Muscle of leg (tissue), 11 donors: ENCODE results near the gene TMEM138. TPM values are rescaled to one million over a fixed set of nuclear protein-coding genes. Genes with fewer than 3 reads are reported as not detected.
A peak's percentile ranks its signal among the peaks of the same experiment; 100 is the strongest.

ENCODE experiments used
- DNase-seq: peaks from one replicate; pipeline ENCODE4 v3.0.0; 2013
- H3K27ac ChIP-seq: one replicate; pipeline ENCODE4 v1.5.1; 2013; ENCODE audit warnings: mild to moderate bottlenecking, low read length, control low read depth
- H3K27me3 ChIP-seq: one replicate; pipeline ENCODE4 v1.6.1; 2013; ENCODE audit warnings: low read length; ENCODE audit not compliant: control insufficient read depth, insufficient read depth
- H3K36me3 ChIP-seq: one replicate; pipeline ENCODE4 v1.6.1; 2013; ENCODE audit warnings: low read length; ENCODE audit not compliant: control insufficient read depth, insufficient read depth
- H3K4me1 ChIP-seq: one replicate; pipeline ENCODE4 v1.6.1; 2013; ENCODE audit warnings: low read length; ENCODE audit not compliant: control insufficient read depth, insufficient read depth
- H3K4me3 ChIP-seq: one replicate; pipeline ENCODE4 v1.5.1; 2013; ENCODE audit warnings: low read length, control low read depth
- H3K9me3 ChIP-seq: replicated peaks from 2 replicates; pipeline ENCODE4 v1.6.1; 2013; ENCODE audit warnings: low read depth, low read length; ENCODE audit not compliant: control insufficient read depth
- WGBS: methylation state at CpG from one replicate; pipeline ENCODE4 v1.1.5; 2013; ENCODE audit warnings: missing lambda C conversion rate; ENCODE audit not compliant: insufficient coverage; 5-methylcytosine and 5-hydroxymethylcytosine counted together
- polyA plus RNA-seq, 8 donors: library from polyadenylated mRNA; unstranded; fragments of 120-200 nt; gene quantifications; one replicate each; pipeline versions ENCODE4 v1.2.1 to v1.2.3, GENCODE V29; 2013; ENCODE audit warnings: inconsistent platforms in 1 of 8, low replicate concordance in 1 of 8; ENCODE audit not compliant: insufficient read length in 8 of 8, insufficient read depth in 1 of 8
- total RNA-seq: library from RNA; stranded (reverse); fragments of 120-200 nt; gene quantifications from one replicate; pipeline ENCODE4 v1.2.4, GENCODE V29; 2013

The TMEM138 gene
- total and polyA plus RNA-seq, 9 donors: 14.4 to 25.1 (median 20.0) TPM

DNA sequence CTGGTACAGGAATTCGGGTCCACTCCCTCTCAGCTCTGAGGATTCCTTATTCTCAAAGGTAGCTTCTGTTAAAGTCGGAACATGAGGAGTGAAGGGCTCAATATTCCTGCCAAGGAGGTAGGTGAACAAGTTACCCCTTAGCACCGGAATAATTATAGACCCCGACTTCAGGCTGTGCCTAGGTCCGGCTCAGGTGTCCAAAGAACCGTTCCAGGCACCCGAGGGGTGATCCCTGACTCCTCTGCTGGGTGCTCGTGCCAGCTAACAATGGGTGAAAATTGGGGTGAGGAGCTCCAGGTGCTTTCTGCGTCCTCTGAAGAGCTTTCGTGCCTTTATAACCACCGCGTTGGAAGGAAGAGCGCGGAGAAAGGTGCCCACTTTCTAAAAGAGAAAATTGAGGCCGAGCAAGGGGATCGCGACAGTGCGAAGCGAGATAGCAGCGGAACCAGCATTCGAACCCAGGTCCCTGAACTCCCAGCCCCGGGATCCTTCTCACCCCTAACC lies 885 bp upstream of the TMEM138 start:
- Histone ChIP-seq H3K27me3 (no peaks in the 10 kb centered on the region), H3K4me3 (peak overlapping the region; percentile 61), H3K36me3 (peaks cover 28% of the 10 kb centered on the region), H3K4me1 (peaks cover 19% of the 10 kb centered on the region), H3K9me3 (no peaks in the 10 kb centered on the region), H3K27ac (peak overlapping the region; percentile 99)
- WGBS: 0% methylated on average over 16 of the region's 22 CpGs
- no peak for DNase-seq

- peaks cover 41% of the 10 kb centered on the region for H3K36me3 ChIP-seq
- no peaks in the 10 kb centered on the region for H3K9me3 ChIP-seq
- no peaks in the 10 kb centered on the region for H3K27me3 ChIP-seq
- DNase-seq: peak; percentile 32
- H3K4me1 ChIP-seq: peaks cover 19% of the 10 kb centered on the region
- H3K4me3 ChIP-seq: peak overlapping the region; percentile 61
- WGBS: 0% methylated on average over 9 of the region's 12 CpGs
- H3K27ac ChIP-seq: peak overlapping the region; percentile 99
These were observed 335 bp downstream of the TMEM138 start for GRCh38 chr11:61362542-61362875.

DNA sequence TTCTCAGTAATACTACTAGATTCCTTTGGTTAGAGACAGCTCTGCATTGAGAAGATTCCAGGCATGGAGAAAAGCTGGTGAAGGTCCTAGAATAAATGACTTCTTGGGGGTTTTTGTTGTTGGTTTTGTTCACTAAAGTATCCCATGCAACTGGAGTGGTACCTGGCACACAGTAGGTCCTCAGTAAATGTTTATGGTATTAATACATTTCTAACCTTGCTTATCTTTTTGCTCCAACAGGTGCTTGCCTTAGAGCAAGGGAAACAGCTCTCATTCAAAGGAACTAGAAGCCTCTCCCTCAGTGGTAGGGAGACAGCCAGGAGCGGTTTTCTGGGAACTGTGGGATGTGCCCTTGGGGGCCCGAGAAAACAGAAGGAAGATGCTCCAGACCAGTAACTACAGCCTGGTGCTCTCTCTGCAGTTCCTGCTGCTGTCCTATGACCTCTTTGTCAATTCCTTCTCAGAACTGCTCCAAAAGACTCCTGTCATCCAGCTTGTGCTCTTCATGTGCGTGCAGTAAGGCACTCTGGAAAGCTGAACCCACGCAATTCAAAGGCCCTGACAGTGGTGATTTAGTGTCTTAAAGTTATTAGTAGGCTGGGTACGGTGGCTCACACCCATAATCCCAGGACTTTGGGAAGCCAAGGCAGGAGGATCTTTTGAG lies 2.0 kb downstream of the TMEM138 start:
- no peak for DNase-seq
- no peak overlapping the region for H3K4me3 ChIP-seq
- H3K36me3 ChIP-seq: peaks cover 56% of the 10 kb centered on the region
- no peak overlapping the region for H3K27ac ChIP-seq
- no peaks in the 10 kb centered on the region for H3K27me3 ChIP-seq
- H3K9me3 ChIP-seq: no peaks in the 10 kb centered on the region
- WGBS: 94% methylated on average over 3 of the region's 5 CpGs
- peaks cover 16% of the 10 kb centered on the region for H3K4me1 ChIP-seq

DNA sequence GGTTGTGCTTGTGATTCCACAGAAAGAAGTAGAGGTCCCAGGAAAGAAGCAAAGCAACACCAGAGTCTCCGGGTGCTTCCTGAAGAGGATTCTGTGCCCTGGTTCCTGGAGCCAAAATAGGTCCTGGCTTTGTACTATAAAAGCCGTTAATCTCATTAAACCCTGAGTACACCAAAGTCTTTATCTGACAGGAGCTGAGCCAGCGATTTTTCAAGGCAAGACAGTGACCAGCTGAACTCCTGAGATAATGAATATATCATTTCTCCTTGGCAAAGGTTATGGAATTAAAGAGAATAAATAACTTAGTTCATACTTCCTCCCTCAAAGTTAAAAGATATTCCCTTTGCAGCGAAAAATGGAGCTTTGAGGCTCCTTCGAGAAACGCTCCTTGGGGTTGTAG lies 5.2 kb downstream of the TMEM138 start:
- Histone ChIP-seq H3K4me3 (no peak overlapping the region), H3K27me3 (no peaks in the 10 kb centered on the region), H3K4me1 (peaks cover 10% of the 10 kb centered on the region), H3K9me3 (no peaks in the 10 kb centered on the region), H3K36me3 (peaks cover 73% of the 10 kb centered on the region), H3K27ac (no peak overlapping the region)
- DNase-seq: no peak
- WGBS: 93% methylated on average over 5 of the region's 6 CpGs

DNA sequence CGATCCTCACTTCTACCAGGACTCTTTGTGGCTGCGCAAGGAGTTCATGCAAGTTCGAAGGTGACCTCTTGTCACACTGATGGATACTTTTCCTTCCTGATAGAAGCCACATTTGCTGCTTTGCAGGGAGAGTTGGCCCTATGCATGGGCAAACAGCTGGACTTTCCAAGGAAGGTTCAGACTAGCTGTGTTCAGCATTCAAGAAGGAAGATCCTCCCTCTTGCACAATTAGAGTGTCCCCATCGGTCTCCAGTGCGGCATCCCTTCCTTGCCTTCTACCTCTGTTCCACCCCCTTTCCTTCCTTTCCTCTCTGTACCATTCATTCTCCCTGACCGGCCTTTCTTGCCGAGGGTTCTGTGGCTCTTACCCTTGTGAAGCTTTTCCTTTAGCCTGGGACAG lies 6.5 kb downstream of the TMEM138 start:
- no peaks in the 10 kb centered on the region for H3K4me1 ChIP-seq
- H3K27ac ChIP-seq: no peak overlapping the region
- H3K9me3 ChIP-seq: no peaks in the 10 kb centered on the region
- H3K36me3 ChIP-seq: peaks cover 73% of the 10 kb centered on the region
- DNase-seq: no peak
- 94% methylated on average over 7 of the region's 7 CpGs for WGBS
- no peak overlapping the region for H3K4me3 ChIP-seq
- H3K27me3 ChIP-seq: no peaks in the 10 kb centered on the region

DNA sequence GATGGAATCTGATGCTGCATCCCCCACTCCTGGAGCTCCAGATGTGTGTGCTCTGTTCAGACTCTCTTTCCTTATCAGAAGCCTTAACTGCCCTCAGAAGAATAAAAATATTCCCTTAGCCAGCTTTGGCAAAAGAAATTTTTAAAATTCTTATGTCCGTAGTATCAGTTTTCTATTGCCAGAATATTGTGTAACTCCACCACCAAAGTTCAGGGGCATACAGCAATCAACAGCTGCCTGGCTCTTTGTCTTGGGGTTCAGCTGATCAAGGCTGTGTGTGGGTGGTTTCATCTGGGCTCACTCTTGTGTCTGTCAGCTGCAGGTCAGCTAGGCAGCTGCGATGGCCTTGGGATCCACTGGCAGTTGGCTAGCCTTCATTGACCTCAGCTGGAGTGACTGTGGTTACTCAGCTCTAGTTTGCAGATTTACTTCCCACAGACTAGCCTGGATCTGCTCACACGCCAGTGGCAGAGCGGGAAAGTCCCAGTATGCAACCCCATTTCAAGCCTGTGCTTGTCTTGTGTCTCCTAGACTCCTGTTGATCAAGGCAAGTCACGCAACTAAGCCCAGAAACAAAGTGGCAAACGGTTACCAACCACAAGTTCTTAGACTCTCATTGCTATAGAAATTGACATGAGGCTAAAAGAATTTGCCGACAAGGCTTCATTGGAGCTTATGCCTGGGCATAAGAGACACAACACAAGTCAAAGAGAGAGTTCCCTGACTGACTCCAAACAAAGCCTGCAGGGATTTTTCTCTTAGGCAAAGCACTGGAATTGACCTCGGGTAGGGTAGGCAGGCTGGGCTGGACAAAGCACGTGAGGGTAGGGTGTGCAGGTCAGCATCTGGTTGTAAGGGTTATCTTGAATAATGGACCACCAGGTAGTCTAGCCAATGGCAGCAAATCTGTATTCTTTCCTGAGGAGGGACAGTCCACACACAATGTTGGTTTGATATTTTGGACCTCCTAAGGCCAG lies 7.5 kb downstream of the TMEM138 start:
- Histone ChIP-seq H3K27me3 (no peaks in the 10 kb centered on the region), H3K4me1 (no peaks in the 10 kb centered on the region), H3K36me3 (peaks cover 63% of the 10 kb centered on the region), H3K27ac (no peak overlapping the region), H3K9me3 (no peaks in the 10 kb centered on the region), H3K4me3 (no peak overlapping the region)
- no peak for DNase-seq
- WGBS: 84% methylated on average over 6 of the region's 9 CpGs

DNA sequence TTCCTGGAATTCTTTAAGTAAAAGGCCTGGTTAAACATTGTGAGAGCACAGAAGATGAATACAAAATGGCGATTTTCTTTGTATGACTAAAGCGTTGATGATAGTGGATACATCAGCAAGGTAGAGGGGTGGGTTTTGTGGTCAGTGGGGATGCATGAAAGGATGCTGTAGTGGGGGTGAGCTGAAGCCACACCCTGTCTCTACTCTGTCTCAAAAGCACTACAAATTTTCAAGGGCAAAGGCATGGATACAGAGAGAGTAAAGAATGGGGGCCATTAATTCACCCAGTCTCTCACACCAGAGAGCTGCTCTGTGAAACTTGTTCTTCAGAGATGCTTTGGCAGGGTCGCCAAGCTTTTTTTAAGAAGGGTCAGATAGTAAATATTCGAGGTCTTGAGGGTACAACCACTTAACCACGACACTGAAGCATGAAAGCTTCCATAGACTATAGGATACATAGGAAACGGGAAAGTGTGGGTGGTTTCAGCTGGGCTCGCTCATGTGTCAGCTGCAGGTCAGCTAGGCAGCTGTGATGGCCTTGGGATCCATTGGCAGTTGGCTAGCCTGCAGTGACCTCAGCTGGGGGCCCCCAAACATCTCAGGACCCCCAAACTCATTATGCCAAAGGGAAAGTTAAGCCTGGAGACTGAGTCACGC lies 8.3 kb downstream of the TMEM138 start:
- Histone ChIP-seq H3K4me3 (no peak overlapping the region), H3K27me3 (no peaks in the 10 kb centered on the region), H3K27ac (no peak overlapping the region), H3K4me1 (no peaks in the 10 kb centered on the region), H3K9me3 (no peaks in the 10 kb centered on the region), H3K36me3 (peaks cover 56% of the 10 kb centered on the region)
- no peak for DNase-seq
- WGBS: 98% methylated on average over 6 of the region's 8 CpGs

GRCh38 chr11:61372659-61373420 lies 10.7 kb downstream of the TMEM138 start:
- Histone ChIP-seq H3K27ac (no peak overlapping the region), H3K36me3 (peaks cover 35% of the 10 kb centered on the region), H3K4me3 (no peak overlapping the region), H3K4me1 (no peaks in the 10 kb centered on the region), H3K27me3 (no peaks in the 10 kb centered on the region), H3K9me3 (no peaks in the 10 kb centered on the region)
- DNase-seq: no peak
- 100% methylated on average over 1 of the region's 8 CpGs for WGBS

GRCh38 chr11:61375761-61376108 lies 13.6 kb downstream of the TMEM138 start:
- 97% methylated on average over 4 of the region's 6 CpGs for WGBS
- H3K4me1 ChIP-seq: no peaks in the 10 kb centered on the region
- no peaks in the 10 kb centered on the region for H3K9me3 ChIP-seq
- no peak overlapping the region for H3K27ac ChIP-seq
- DNase-seq: no peak
- peaks cover 7% of the 10 kb centered on the region for H3K36me3 ChIP-seq
- H3K4me3 ChIP-seq: no peak overlapping the region
- H3K27me3 ChIP-seq: no peaks in the 10 kb centered on the region
